OCI-LY7 (cell line): ENCODE measurements around the gene MAP4K5. TPM values are rescaled to one million over a fixed set of nuclear protein-coding genes. Genes with fewer than 3 reads are reported as not detected.

ENCODE experiments used
- BruUV-seq: library from RNA; stranded (reverse); fragments of 400-500 nt; replicated peaks from 2 replicates; lab custom pipeline; 2021; lab: Mats Ljungman, UMichigan
- CTCF ChIA-PET: fragments of 300-600 bp; sonication (Branson Sonifier 250); formaldehyde crosslinking; loops from one replicate; lab custom pipeline; 2022; ENCODE audit warnings: antibody characterized with exemption; ENCODE audit not compliant: unreplicated experiment; lab: Charles Lee
- POLR2A ChIA-PET: fragments of 300-600 bp; sonication (Branson Sonifier 250); formaldehyde crosslinking; loops from one replicate; lab custom pipeline; 2022; ENCODE audit warnings: antibody characterized with exemption; lab: Charles Lee
- DNase-seq: peaks from one replicate; pipeline ENCODE4 v3.0.0-alpha.2; 2015; ENCODE audit warnings: low spot score
- H2AFZ ChIP-seq: fragments of 200-600 bp; sonication (generic), shearing (Covaris generic); 2 replicates; pipeline ENCODE4 v1.6.1; 2014; ENCODE audit warnings: mild to moderate bottlenecking, antibody characterized with exemption, low read length, moderate library complexity
- H3K27ac ChIP-seq: fragments of 200-600 bp; sonication (generic); 2 replicates; pipeline ENCODE4 v1.5.1; 2014; ENCODE audit warnings: mixed run types, low read depth, mild to moderate bottlenecking, moderate library complexity, low read length, inconsistent platforms; ENCODE audit not compliant: poor library complexity, severe bottlenecking
- H3K36me3 ChIP-seq: fragments of 200-600 bp; sonication (generic); 2 replicates; pipeline ENCODE4 v1.6.1; 2014; ENCODE audit warnings: mild to moderate bottlenecking, antibody characterized with exemption, low read length, moderate library complexity, mixed read lengths; ENCODE audit not compliant: insufficient read depth
- H3K4me1 ChIP-seq: fragments of 200-600 bp; sonication (generic); 2 replicates; pipeline ENCODE4 v1.5.1; 2014; ENCODE audit warnings: mild to moderate bottlenecking, low read length; ENCODE audit not compliant: insufficient read depth, poor library complexity, severe bottlenecking
- H3K4me2 ChIP-seq: fragments of 200-600 bp; sonication (generic); 2 replicates; pipeline ENCODE4 v1.6.1; 2014; ENCODE audit warnings: mild to moderate bottlenecking, low read length
- H3K4me3 ChIP-seq: fragments of 200-600 bp; sonication (generic); 2 replicates; pipeline ENCODE4 v1.5.1; 2014; ENCODE audit warnings: mild to moderate bottlenecking, low read depth, low read length; ENCODE audit not compliant: poor library complexity, severe bottlenecking
- H3K79me2 ChIP-seq: fragments of 200-600 bp; sonication (generic); 2 replicates; pipeline ENCODE4 v1.6.1; 2016; ENCODE audit warnings: low read depth, mild to moderate bottlenecking, low read length, moderate library complexity, mixed read lengths; ENCODE audit not compliant: insufficient read depth
- H3K9me2 ChIP-seq: fragments of 200-600 bp; sonication (generic); 2 replicates; pipeline ENCODE4 v1.6.1; 2016; ENCODE audit warnings: mild to moderate bottlenecking, low read length, mixed read lengths; ENCODE audit not compliant: insufficient read depth
- H3K9me3 ChIP-seq: fragments of 200-600 bp; sonication (generic); 2 replicates; pipeline ENCODE4 v1.6.1; 2014; ENCODE audit warnings: mild to moderate bottlenecking, mixed run types, low read length, mixed read lengths
- H4K20me1 ChIP-seq: fragments of 200-600 bp; sonication (generic); 2 replicates; pipeline ENCODE4 v1.6.1; 2014; ENCODE audit warnings: mild to moderate bottlenecking, antibody characterized with exemption, low read length, moderate library complexity, mixed read lengths; ENCODE audit not compliant: insufficient read depth
- EZH2phosphoT487 ChIP-seq: fragments of 200-600 bp; sonication (generic); IDR thresholded peaks from 2 replicates; pipeline ENCODE4 v1.6.1; 2018; ENCODE audit warnings: low read depth, borderline replicate concordance, mild to moderate bottlenecking, mixed run types, antibody characterized with exemption, low read length, moderate library complexity, mixed read lengths
- intact Hi-C: fragments of 100-400 bp; cut with micrococcal nuclease; formaldehyde crosslinking; loops from one replicate; pipeline ENCODE4 v1.10.0; 2022; ENCODE audit not compliant: unreplicated experiment
- total RNA-seq, 2 experiments: library from RNA; depleted of rRNA in 1 of 2; stranded (reverse); fragments of >200 nt in 1 of 2; shearing (Covaris generic) in 1 of 2; gene quantifications; 2 replicates each; pipeline ENCODE4 v1.2.3, GENCODE V29; 2014 to 2022
- TF ChIP-seq, protein P1 (sequence below): fragments of 200-600 bp; sonication (generic); conservative IDR thresholded peaks from 2 replicates; pipeline ENCODE4 v1.5.1; 2014; ENCODE audit warnings: mild to moderate bottlenecking, antibody characterized with exemption, low read length, moderate library complexity, mixed read lengths

The MAP4K5 gene
- total RNA-seq, 2 experiments from 2014 or later = 36.7 to 44.0 TPM

DNA sequence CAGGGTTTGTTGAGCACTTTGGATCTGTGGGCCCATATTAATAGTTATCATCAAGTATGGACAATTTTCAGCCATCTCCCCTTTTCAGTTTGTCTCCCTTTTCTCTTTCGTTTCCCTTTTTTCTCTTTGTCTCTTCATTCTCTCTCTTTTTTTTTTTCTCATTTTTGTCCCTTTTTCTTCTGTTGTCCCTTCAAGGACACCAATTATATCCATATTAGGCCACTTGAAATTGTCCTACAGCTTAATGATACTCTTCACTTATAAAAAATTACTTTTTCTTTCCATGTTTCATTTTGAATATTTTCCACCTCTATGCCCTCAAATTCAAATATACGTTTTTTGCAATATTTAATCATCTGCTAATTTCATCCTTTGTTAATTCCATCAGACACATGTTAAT is 53.3 kb downstream of the MAP4K5 start:
- no peaks in the 10 kb centered on the region for H3K9me3 ChIP-seq
- no peaks in the 10 kb centered on the region for H3K4me1 ChIP-seq
- H3K36me3 ChIP-seq = peaks cover 34% of the 10 kb centered on the region
- CTCF ChIA-PET = no interaction called here
- no peak overlapping the region for H3K27ac ChIP-seq
- no peak overlapping the region for H2AFZ ChIP-seq
- BruUV-seq = no TSS peak
- H3K4me2 ChIP-seq = no peak overlapping the region
- no peak for TF ChIP-seq EZH2phosphoT487
- TF ChIP-seq, protein P1, sequence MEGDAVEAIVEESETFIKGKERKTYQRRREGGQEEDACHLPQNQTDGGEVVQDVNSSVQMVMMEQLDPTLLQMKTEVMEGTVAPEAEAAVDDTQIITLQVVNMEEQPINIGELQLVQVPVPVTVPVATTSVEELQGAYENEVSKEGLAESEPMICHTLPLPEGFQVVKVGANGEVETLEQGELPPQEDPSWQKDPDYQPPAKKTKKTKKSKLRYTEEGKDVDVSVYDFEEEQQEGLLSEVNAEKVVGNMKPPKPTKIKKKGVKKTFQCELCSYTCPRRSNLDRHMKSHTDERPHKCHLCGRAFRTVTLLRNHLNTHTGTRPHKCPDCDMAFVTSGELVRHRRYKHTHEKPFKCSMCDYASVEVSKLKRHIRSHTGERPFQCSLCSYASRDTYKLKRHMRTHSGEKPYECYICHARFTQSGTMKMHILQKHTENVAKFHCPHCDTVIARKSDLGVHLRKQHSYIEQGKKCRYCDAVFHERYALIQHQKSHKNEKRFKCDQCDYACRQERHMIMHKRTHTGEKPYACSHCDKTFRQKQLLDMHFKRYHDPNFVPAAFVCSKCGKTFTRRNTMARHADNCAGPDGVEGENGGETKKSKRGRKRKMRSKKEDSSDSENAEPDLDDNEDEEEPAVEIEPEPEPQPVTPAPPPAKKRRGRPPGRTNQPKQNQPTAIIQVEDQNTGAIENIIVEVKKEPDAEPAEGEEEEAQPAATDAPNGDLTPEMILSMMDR = no peak
- no peak overlapping the region for H3K4me3 ChIP-seq
- POLR2A ChIA-PET = interaction anchor here (0.5 kb wide), 1 partner anchor 154 kb away, joined by 3 read pairs; no protein-coding TSS in a partner anchor
- no peaks in the 10 kb centered on the region for H4K20me1 ChIP-seq
- no peaks in the 10 kb centered on the region for H3K9me2 ChIP-seq
- no peak for DNase-seq
- intact Hi-C loops = no loop called here
- no peaks in the 10 kb centered on the region for H3K79me2 ChIP-seq

DNA sequence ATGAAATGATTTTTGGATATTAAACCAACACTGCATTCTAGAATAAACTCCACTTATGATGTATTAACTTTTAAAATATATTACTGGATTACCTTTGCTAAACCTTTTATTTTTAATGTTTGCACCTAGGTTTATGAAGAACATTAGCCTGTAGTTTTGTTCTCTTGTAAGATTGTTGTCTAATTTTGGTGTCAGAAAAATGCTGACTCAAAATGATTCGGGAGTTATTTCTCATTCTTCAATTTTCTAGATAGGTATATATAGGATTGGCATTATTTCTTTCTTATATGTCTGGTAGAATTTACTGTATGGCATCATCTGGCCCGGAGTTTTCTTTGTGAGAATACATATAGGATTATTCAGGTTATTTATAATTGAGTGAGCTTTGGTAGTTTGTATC is 54.6 kb downstream of the MAP4K5 start:
- H3K4me1 ChIP-seq = no peaks in the 10 kb centered on the region
- no peak for DNase-seq
- no peak for TF ChIP-seq EZH2phosphoT487
- TF ChIP-seq, protein P1 = no peak
- H3K9me2 ChIP-seq = no peaks in the 10 kb centered on the region
- no peak overlapping the region for H3K27ac ChIP-seq
- no peak overlapping the region for H3K4me3 ChIP-seq
- no peaks in the 10 kb centered on the region for H4K20me1 ChIP-seq
- peaks cover 47% of the 10 kb centered on the region for H3K36me3 ChIP-seq
- no peak overlapping the region for H2AFZ ChIP-seq
- peaks cover 8% of the 10 kb centered on the region; the same call in 1 of the 2 replicates for H3K9me3 ChIP-seq
- intact Hi-C loops = no loop called here
- no peak overlapping the region for H3K4me2 ChIP-seq
- CTCF ChIA-PET = no interaction called here
- no TSS peak for BruUV-seq
- POLR2A ChIA-PET = interaction anchor here (0.6 kb wide), 1 partner anchor 17 kb away, joined by 3 read pairs; no protein-coding TSS in a partner anchor
- H3K79me2 ChIP-seq = no peaks in the 10 kb centered on the region

DNA sequence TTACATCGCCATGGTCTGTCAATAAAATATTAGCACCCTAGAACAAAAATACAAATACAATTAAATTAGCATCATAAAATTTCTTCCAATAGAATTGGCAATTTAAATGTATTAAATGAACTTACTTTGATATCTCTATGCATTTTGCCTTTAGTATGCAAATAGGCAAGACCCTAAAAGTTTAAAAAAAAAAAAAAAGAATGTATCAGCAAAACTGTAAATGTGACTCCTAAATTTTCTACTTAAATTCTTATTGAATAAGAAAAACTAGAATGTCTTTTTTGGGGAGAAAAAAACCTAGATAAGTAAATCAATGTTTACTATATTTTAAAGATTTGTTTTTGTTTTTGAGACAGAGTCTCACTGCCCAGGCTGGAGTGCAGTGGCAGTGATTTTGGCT is 56.2 kb downstream of the MAP4K5 start:
- Histone ChIP-seq H3K79me2 (no peaks in the 10 kb centered on the region), H3K4me2 (no peak overlapping the region), H3K4me1 (no peaks in the 10 kb centered on the region), H3K4me3 (no peak overlapping the region), H3K36me3 (peaks cover 58% of the 10 kb centered on the region), H3K9me3 (peaks cover 24% of the 10 kb centered on the region), H2AFZ (no peak overlapping the region), H4K20me1 (no peaks in the 10 kb centered on the region), H3K27ac (no peak overlapping the region), H3K9me2 (no peaks in the 10 kb centered on the region)
- intact Hi-C loops = no loop called here
- no TSS peak for BruUV-seq
- CTCF ChIA-PET = no interaction called here
- no peak for DNase-seq
- POLR2A ChIA-PET = no interaction called here
- TF ChIP-seq EZH2phosphoT487 = no peak
- TF ChIP-seq, protein P1 = no peak
